ENCODE measurements around the gene RASSF4.

RASSF4 gene

DNA sequence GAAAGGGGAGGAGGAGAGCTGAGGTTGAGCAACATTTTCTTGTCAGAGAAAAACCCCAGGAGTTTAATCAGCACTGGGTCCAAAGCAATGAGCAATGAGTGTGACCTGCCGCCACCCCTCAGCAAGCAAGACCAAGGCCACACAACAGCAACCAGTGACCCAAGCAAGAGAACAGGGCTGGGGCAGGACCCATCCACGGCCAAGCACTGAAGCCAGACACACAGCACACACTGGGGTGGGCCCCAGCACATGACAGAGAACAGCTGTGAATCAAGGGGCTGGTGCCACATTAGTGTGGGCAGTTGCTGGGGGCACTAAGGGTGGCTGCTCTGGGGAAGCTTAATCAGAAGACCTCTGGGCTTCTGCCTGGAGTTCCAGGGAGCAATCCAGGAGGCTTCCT, 32.2 kb upstream of the RASSF4 start:
- no peak for DNase-seq (ENCODE audit: low spot score)

DNA sequence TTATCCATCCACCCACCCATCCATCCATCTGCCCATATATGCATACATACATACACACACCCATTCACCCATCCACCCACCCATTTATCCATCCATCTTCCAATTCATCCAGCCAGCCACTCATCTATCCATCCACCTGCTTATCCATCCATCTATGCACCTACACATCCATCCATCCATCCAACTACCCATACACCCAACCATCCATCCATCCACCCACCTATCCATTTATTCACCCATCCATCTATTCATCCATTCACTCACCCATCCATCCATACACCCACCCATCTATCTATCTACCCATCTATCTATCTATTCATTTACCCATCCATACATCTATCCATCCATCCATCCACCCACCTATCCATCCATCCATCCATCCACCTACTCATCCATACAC, 31.1 kb upstream of the RASSF4 start:
- DNase-seq (ENCODE audit: low spot score), result no peak

DNA sequence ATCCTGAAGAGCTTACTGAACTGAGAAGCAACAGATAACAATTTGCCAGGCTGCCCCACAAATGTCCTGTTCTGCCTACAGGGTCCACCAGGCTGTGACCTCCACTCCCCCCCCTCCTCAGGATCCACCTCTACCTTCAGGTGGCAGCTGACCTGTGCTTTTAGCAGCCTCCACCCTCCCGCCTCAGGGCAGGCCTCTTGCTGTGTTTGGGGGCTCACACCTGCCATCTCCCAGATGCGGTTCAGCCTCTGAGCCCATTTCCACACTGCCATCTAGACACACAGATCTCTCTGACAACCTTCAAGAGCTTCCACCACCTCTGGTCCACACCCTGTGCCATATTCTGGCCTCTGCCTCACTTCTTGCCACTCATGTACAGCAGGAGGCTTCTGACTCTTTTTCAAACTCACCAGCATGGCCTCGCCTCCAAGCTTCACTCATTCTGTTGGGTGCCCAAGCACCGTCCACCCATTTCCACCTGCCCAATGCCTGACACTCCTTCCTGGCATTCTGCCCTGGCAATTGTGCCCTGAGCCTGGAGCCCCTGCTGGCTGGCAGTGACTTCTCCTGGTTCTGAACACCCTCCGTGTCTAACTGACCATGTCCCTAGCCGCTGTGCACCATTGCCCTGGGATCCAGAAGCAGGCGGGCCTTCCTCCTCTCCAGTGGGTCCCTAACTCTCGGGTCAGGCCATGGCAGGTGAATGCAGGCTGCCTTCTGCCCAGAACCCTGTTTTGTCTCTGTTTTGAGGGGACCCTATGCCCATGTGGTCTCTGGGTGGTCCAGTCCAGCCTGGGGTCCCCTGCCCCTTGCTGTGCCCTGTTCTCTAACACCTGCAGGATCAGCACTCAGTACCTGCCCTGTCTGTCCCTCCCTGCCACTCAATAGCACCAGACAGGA, 30.0 kb upstream of the RASSF4 start:
- DNase-seq (ENCODE audit: low spot score), result no peak

GRCh38 chr10:44930904-44931620, 28.5 kb upstream of the RASSF4 start:
- DNase-seq (ENCODE audit: low spot score), result no peak

DNA sequence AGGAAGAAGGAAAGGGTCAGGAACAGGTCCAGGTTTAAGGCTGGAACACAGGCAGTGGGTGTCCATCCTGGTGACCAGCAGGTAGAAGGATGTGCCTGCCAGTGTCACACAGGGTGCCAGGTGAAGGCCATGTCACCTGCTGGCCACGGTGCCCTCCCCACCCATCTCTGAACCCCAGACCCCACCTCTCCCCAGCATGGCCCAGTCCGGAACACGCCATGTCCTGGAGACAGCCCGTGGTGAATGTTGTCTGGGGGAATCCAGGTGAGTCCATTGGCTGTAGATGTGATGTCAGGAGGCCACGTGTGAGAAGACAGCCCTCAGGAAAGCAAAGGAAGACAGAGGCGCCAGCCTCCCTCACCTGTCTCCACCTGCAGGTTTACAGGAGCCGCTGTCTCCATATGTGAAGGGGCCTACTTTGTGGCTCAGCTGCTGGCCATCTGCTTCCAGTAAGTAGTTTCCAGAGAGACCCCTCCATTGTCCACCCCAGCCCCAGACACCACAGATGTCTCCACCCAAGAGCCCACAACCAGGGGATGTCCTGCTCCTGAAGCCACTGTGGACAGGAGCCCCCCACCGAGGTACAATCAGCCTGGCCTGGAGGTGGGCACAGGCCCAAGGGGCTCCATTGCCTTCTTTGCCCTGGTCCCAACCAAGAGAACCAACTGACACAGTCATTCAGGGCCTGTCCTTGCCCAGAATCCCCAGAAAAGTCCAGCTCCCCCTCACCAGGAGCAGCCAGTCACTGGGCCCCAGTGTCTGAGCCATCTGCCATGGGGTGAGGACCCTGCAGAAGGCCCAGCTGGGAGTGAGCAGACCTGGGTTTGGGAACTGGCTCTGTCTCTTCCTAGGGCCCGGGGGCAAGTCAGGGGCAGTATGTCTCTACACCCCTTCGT, 27.7 kb upstream of the RASSF4 start:
- DNase-seq (ENCODE audit: low spot score), result no peak

- peak; percentile 77 for DNase-seq (ENCODE audit: low spot score)
Observed at GRCh38 chr10:44932517-44933450, 26.8 kb upstream of the RASSF4 start.

- DNase-seq (ENCODE audit: low spot score), result no peak
Observed at GRCh38 chr10:44933451-44934321, 25.9 kb upstream of the RASSF4 start.

DNA sequence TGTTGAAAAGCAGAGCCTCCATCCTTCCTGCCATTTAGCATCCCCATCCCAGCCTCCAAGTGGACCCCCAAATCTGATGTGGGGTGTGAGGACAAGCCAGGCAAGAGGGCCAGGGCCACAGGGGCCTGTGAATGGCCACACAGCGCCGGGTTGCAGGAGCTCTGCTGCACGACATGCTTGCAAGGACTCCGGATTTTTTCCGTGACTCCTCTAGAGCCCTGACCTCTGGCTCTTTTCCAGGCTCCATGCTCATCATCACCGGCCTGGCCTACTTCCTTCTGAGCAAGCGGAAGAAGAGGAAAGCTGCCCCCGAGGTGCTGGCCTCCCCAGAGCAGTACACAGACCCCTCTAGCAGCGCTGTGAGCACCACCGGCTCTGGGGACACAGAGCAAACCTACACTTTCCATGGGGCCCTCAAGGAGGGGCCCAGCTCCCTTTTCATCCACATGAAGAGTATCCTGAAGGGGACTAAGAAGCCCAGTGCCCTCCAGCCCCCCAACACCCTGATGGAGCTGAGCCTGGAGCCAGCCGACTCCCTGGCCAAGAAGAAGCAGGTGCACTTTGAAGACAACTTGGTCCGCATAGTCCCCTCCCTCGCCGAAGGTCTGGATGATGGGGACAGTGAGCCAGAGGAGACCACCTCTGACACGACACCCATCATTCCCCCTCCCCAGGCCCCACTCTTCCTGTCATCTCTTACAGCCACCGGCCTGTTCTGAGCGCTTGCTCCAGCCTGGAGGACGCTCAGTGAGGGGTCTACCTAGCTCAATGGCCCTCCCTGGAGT, 25.0 kb upstream of the RASSF4 start:
- DNase-seq (ENCODE audit: low spot score), result no peak

DNA sequence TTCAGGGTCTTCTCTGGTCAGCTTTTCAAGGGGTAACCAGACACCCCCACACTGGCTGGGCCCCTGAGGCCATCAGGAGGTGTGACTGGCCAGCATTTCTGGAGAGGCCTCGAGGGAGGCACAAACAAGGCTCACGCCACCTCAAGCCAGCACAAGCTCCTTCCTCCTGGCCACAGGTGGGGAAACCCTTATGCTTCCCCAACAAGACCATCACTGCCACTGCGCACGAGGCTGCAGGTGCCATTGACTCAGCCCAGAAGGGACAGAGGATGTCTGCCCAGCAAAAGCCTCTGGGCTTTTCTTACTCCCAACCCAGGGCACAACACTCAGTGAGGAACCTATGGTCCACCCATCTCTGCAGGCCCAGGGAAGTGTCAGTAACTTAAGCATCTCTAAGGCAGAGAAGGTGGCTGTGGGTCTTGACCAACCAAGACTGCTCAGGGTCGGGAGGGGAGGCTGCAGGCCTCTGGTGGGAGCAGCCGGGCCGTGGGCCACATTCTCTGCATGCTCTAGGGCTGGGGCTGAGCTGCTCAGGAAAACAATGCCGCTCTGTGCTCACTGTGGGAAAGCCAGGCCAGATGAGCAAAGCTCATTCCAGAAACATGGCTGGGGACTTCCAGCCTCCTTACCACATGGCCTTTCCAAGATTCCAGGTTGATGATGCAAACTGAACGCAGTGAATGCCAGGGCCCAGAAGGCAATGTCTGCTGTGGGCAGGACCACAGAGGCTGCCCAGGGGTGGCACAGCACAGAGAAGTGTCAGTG, 24.2 kb upstream of the RASSF4 start:
- DNase-seq (ENCODE audit: low spot score), result no peak

DNA sequence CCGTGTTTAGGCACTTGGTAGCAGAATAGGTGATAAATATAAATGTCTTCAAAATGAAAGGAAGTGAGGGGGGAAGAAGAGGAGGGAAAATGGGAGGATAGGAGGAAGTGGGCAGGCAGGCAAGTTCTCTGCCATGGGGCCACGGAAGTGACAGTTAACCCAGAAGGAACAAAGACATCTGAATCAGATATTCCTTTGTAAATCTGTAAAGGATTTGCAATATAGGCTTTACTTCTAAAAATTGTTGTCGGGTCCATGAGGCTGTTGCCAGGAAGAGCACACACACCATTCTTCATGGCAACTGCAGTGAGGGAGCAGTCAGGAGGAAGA, 23.7 kb upstream of the RASSF4 start:
- no peak for DNase-seq (ENCODE audit: low spot score)

DNA sequence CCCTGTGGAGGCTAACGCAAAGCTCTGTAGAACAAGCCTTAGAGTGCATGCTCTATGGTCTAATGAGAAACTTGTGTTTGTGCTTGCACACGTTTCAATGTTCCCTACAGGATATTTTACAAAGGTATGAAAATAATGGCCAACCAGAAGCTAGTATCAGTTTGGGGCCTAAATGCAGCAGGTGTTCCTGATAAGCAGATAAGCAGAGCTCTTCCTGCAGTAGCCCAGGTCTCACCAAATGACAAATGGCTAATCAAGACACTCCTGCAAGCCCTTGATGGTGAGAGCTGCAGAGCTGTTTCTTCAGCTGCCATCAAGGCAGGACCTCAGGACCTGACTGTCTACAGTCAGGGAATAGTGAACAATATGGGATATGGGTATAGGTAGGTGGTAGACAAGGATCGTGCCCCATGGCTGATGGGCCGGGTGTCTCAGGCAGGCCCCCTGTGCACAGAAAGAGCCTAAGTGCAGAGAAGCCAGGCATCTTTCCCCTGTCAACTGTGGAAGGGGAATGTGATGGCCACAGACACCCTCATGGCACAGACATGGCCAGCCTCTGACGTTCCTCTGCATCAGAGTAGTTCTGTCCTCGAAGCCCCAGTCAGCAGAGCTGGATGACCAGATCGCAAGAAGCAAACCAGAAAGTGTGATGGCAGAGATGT, 23.2 kb upstream of the RASSF4 start:
- no peak for DNase-seq (ENCODE audit: low spot score)

GRCh38 chr10:44937196-44938005, 22.2 kb upstream of the RASSF4 start:
- DNase-seq (ENCODE audit: low spot score), result no peak

DNA sequence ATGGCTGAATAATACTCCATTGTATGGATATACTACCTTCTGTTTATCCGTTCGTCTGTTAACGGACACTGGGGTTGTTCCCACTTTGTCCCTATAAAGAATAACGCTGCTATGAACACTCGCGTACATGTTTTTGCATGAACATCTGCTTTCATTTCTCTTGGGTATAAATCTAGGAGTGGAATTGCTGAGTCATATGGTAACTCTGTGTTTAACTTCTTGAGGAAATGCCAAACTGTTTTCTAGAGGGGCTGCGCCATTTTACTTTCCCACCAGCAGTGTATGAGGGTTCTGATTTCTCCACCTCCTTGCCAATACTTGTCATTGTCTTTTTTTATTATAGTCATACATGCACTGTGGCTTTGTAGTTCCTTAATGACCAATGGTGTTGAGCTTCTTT, 20.6 kb upstream of the RASSF4 start:
- no peak for DNase-seq (ENCODE audit: low spot score)

GRCh38 chr10:44939691-44940401, 19.8 kb upstream of the RASSF4 start:
- DNase-seq (ENCODE audit: low spot score), result no peak

DNA sequence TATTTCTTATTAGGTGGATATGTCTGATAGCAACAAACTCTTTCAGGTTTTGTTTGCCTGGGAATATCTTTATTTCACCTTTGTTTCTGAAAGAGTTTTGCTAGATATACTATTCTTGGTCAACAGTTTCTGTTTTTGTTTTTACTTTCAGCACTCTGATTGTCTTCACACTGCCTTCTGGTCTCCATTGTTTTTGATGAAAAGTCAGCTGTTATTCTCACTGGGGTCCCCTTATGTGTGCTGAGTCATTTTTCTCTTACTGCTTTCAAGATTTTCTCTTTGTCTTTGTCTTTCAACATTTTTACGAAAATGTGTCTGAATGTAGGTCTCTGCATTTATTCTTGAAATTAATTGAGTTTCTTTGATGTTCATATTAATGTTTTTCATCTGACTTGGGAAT, 15.2 kb upstream of the RASSF4 start:
- DNase-seq (ENCODE audit: low spot score), result no peak

- no peak for DNase-seq (ENCODE audit: low spot score)
Observed at GRCh38 chr10:44946205-44946604, 13.4 kb upstream of the RASSF4 start.

All from SK-N-DZ (cell line).